ENCODE measurements around the gene DIPK2B.

The DIPK2B gene

GRCh38 chrX:45200741-45201234 lies at the start of gene DIPK2B:
Gene DIPK2B (minus strand): TSS chrX:45200876. CDS start chrX:45200826, 50 bp downstream.
- no peak for DNase-seq (ENCODE audit: low spot score)

DNA sequence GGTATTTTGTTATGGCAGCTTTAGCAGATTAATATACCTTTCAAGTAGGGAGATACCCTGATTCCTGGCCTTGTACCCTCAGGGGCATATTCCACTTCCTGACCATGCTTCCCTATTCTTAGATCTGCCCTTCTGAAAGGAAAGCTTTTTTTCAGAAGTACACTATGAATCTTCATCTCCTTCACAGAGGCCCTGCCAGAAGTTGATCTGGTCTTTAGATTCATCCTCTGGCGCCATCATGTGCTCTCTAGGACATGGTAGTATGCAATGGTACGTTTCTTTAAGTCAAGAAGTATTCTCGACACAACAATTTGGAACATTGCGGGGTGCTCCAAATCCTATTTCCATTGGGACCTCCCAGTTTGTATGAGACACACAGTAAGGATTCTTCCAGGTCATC lies 39.6 kb upstream of the DIPK2B start:
- no peak for DNase-seq (ENCODE audit: low spot score)

- no peak for DNase-seq (ENCODE audit: low spot score)
These were observed 37.8 kb upstream of the DIPK2B start for GRCh38 chrX:45238489-45238888.

DNA sequence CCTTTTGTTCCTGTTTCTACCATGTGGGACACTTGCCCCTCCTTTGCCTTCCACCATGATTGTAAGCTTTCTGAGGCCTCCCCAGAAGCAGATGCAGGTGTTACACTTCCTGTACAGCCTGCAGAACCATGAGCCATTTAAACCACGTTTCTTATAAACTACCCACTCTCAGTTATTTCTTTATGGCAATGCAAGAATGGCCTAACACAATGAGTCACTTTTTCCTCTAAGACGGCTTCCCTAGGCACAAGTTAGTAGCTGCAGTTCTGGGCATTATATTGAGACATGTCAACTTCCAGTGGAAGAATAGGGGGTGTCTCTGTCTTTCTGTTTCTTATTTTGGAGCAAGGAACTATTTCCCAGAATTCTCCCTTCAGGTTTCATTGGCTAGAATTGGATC lies 32.9 kb upstream of the DIPK2B start:
- peak; percentile 21 for DNase-seq (ENCODE audit: low spot score)

DNA sequence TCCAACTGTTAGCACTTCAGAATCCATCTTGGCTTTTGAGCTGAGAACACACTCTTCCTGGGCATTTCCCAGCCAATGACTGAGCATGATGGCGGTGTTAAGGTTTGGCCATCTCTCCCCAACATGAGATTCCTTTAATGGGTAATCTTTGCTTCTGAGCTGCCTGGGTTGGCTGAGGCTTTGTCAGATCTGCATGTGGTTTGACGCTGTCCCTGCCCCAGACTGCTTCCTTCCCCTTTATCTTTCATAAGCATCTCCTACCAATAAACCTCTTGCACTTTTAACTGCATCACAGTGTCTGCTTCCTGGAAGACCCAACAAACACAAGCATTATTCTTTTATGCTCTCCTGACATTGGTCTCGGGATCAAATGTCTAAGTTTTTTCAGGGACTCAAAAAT lies 31.5 kb upstream of the DIPK2B start:
- DNase-seq (ENCODE audit: low spot score): no peak

GRCh38 chrX:45230410-45230809 lies 29.7 kb upstream of the DIPK2B start:
- DNase-seq (ENCODE audit: low spot score): no peak

DNA sequence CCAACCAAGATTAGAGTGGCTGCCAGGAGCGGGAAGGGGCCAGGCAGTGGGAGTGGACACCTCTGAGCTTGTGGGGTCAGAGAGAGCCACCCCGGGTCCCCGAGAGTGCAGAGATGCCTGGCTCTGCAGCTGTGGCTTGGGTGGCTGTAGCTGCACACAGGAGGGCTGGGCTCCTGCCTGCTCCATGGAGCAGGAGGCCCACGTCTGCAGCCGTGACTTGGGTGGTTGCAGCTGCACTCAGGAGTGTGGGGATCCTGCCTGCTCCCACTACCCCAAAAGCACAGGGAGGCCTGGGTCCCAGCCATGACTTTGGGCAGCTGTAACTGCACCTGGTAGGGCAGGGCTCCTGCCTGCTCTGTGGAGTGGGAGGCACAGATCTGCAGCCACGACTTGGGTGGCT lies 28.7 kb upstream of the DIPK2B start:
- DNase-seq (ENCODE audit: low spot score): no peak

GRCh38 chrX:45228126-45228525 lies 27.4 kb upstream of the DIPK2B start:
- DNase-seq (ENCODE audit: low spot score): no peak

DNA sequence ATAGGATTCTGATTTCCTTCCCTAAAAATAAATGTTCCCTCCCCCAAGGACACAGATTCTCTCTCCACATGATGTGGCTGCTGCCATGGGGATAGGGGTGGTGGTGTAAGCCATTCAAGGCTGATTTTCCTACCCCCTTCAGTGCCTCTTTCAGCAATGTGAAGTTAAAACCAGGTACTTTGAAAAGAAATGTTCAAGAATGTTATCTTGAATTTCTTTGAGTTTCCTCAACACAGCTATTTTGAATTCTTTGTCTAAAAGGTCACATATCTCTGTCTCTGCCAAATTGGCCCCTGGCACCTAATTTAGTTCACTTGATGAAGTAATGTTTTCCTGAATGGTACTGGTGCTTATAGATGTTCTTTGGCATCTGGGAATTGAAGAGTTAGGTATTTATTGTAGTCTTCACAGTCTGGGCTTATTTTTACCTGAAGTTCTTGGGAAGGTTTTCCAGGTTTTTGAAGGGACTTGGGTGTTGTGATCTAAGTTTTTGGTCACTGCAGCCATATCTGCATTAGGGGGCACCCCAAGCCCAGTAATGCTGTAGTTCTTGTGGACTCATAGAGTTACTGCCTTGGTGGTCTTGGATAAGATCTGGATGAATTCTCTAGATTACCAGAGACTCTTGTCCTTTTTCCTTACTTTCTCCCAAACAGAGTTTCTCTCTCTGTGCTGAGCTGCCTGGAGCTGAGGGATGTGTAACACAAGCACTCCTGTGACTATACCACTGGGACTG lies 7.6 kb upstream of the DIPK2B start:
- no peak for DNase-seq (ENCODE audit: low spot score)

GRCh38 chrX:45202171-45202570 lies 1.5 kb upstream of the DIPK2B start:
- DNase-seq (ENCODE audit: low spot score): no peak

- DNase-seq (ENCODE audit: low spot score): no peak
These were observed 2.0 kb downstream of the DIPK2B start for GRCh38 chrX:45198706-45199105.

DNA sequence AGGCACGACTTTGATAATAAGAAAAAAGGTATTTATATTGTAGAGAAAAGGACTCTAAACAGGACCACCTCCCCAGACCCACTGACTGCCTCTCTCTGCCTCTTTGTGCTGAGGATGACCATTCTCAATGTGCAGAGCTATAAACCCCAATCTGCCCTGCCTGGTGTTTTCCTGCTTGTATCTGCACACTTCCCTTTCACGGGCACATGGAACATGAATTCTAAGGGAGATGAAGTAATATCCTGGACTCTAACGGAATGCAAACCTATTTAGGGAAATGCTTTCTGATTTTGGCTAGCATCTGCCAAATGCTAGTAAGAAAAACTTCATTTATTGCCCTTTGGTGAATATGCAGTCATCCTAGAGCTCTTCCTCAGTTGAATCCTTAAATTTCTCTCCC lies 2.4 kb downstream of the DIPK2B start:
- no peak for DNase-seq (ENCODE audit: low spot score)

DNA sequence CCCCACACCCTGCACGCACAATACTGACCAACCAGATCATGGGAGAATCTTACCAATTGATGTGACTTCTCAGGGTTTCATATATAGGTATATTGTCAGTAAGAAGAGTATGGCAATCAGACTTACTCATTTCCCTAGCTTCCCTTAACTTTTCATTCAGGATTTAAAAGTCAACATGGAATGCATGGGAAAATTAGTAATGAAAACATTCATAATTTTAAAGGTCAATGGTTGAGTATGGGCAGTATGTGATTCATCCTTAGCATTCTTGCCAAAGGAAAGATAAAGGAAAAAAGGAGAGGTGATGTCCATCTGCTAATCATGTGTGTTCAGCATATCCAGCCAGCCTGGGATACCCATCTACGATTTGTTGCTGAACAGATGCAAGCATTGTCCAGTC lies 4.0 kb downstream of the DIPK2B start:
- DNase-seq (ENCODE audit: low spot score): no peak

- DNase-seq (ENCODE audit: low spot score): no peak
These were observed 8.8 kb downstream of the DIPK2B start for GRCh38 chrX:45191820-45192409.

- DNase-seq (ENCODE audit: low spot score): no peak
These were observed 9.3 kb downstream of the DIPK2B start for GRCh38 chrX:45191383-45191782.

DNA sequence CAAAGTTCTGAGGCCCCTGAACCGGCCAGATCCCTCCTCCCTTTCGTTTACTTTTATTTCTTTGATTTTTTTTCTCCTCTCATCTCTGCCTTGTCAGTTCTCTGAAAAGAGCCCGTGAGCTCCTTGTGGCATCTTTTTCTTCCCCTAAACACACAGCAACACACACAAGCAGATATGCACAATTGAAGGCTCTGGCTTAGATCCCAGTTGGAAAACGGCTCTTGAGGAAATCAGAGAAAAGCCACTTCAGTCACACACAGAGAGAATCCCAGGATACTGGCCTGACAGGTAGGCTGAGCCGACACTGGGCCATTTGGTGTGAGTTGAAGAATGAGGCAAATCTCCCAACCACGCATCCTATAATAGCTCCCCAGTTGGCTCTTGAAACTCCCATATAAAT lies 12.9 kb downstream of the DIPK2B start:
- no peak for DNase-seq (ENCODE audit: low spot score)

GRCh38 chrX:45186643-45187026 lies 14.0 kb downstream of the DIPK2B start:
- no peak for DNase-seq (ENCODE audit: low spot score)

GRCh38 chrX:45184211-45184610 lies 16.5 kb downstream of the DIPK2B start:
- no peak for DNase-seq (ENCODE audit: low spot score)

- peak; percentile 73 for DNase-seq (ENCODE audit: low spot score)
These were observed 27.8 kb downstream of the DIPK2B start for GRCh38 chrX:45172890-45173289.

GRCh38 chrX:45166781-45167180 lies 33.9 kb downstream of the DIPK2B start:
- no peak for DNase-seq (ENCODE audit: low spot score)

- DNase-seq (ENCODE audit: low spot score): no peak
These were observed 35.0 kb downstream of the DIPK2B start for GRCh38 chrX:45165726-45166125.

DNA sequence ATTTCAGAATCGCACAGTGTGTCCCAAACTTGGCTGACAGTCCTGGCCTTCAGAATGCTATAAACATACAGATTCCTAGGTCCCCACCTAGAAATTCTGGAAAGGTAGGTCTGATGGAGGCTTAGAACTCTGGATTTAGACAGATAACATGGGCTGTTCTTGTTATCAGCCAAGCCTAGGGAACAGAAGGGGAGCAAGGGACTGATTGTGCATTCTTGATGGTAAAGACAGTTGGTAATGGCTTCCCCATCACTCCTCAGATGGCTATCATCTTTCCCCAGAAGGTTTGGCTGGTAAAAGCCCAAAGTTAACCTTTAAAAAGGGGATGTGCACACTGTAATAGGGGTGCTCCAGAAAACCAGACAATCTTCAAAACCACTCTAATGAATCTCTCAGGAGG lies 35.7 kb downstream of the DIPK2B start:
- no peak for DNase-seq (ENCODE audit: low spot score)

DNA sequence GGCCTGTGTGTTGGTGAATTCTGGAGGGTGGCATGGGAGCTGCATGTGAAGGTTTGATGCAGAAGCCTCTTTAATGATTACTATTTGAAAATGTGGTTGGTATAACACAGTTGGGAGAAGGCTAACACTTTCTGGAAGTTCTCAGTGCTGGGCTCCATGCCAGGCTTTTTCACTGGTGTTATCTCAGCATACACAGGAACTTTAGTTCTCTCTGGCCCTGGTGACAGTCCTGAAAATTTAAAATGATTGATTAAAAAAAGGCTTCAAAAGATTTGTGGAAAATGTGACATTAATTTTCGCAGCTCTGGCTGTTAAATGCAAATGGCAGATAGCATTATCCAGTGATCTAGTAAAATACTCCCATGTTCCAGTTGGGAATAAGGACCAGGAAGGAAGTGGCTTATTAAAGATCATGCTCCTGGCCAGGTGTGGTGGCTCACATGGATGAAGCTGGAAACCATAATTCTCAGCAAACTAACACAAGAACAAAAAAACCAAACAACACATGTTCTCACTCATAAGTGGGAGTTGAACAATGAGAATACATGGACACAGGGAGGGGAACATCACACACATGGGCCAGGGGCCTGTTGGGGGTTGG lies 36.6 kb downstream of the DIPK2B start:
- no peak for DNase-seq (ENCODE audit: low spot score)

All from RKO (cell line).